ENCODE results near the gene CEP85. TPM values are rescaled to one million over a fixed set of nuclear protein-coding genes. Genes with fewer than 3 reads are reported as not detected.

Gene CEP85
- total RNA-seq, 1 experiment from 2014 or later, result 38.6 TPM

DNA sequence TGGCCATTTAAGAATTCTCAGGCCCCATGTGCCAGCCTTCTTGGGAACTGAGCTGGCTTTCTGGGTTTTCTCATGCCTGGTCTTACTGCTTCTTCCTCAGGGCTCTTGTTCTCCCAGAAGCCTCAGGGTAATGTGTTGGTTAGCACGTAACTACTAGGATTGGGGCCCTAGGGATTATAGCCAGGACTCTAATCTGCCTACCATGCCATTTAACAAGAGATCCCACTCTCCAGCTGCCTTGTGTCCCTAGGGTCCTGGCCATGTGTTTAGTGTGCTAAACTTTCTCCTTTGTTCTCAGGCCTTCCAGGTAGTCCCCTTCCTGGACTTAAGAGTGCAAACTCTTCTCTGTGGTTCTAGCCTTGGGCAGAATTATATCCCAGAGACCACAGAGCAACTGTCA is 43.7 kb downstream of the CEP85 start:
- Histone ChIP-seq H4K8ac (replicated peaks; ENCODE audit: insufficient read length, low read depth, low read length) (no peak overlapping the region), H3K27ac (ENCODE audit: insufficient read length, low read depth, low read length) (no peak overlapping the region), H2BK15ac (ENCODE audit: low read depth, low read length) (no peak overlapping the region), H3K9ac (ENCODE audit: extremely low read depth, insufficient read length, low read length) (no peak overlapping the region), H3K14ac (ENCODE audit: insufficient read depth, low read length) (no peak overlapping the region), H3K18ac (ENCODE audit: insufficient read length, low read depth, low read length) (no peak overlapping the region), H3K23me2 (ENCODE audit: insufficient read length, low read depth, low read length, poor library complexity, severe bottlenecking) (peaks cover 13% of the 10 kb centered on the region), H3K9me3 (ENCODE audit: control insufficient read depth, low read depth, low read length) (no peaks in the 10 kb centered on the region), H3K79me1 (ENCODE audit: insufficient read depth, low read depth, low read length, poor library complexity, severe bottlenecking) (no peaks in the 10 kb centered on the region), H4K91ac (ENCODE audit: insufficient read length, low read depth, low read length) (no peak overlapping the region), H3K27me3 (ENCODE audit: insufficient read depth, low read length) (no peaks in the 10 kb centered on the region), H2BK120ac (ENCODE audit: low read depth, low read length, poor library complexity, severe bottlenecking) (no peak overlapping the region), H3K4me2 (ENCODE audit: insufficient read depth, insufficient read length, low read length) (no peak overlapping the region), H2BK5ac (ENCODE audit: insufficient read length, low read length) (no peak overlapping the region), H3K4me1 (ENCODE audit: insufficient read depth, low read length) (peaks cover 11% of the 10 kb centered on the region; the same call in 1 of the 2 replicates), H2AK5ac (ENCODE audit: insufficient read length, low read length) (no peak overlapping the region), H2AFZ (ENCODE audit: low read length) (no peak overlapping the region), H3K56ac (ENCODE audit: insufficient read length, low read depth, low read length) (no peak overlapping the region), H3T11ph (ENCODE audit: low read length) (no peak overlapping the region), H4K5ac (ENCODE audit: insufficient read length, low read depth, low read length) (no peak overlapping the region), H3K4ac (ENCODE audit: low read depth, low read length) (no peak overlapping the region), H3K23ac (ENCODE audit: insufficient read length, low read depth, low read length) (no peak overlapping the region), H2BK12ac (ENCODE audit: insufficient read length, low read depth, low read length) (no peak overlapping the region), H3K79me2 (ENCODE audit: insufficient read depth, low read length) (no peaks in the 10 kb centered on the region), H4K20me1 (ENCODE audit: control insufficient read depth, insufficient read depth, insufficient read length) (peaks cover 2% of the 10 kb centered on the region), H2BK20ac (ENCODE audit: low read depth, low read length, poor library complexity, severe bottlenecking) (no peak overlapping the region)
- no peaks in the 10 kb centered on the region; the same call in 1 of the 2 replicates for H3K27me3 Mint-ChIP-seq (ENCODE audit: low read depth)
- H3K9me3 Mint-ChIP-seq, result no peaks in the 10 kb centered on the region
- no peak overlapping the region for H3K27ac Mint-ChIP-seq
- H3K4me3 Mint-ChIP-seq, result no peak overlapping the region
- WGBS (ENCODE audit: extremely low coverage, insufficient read length, low lambda C conversion rate), result no CpG with 5 or more reads among the region's 1 CpG
- TF ChIP-seq, protein P1, sequence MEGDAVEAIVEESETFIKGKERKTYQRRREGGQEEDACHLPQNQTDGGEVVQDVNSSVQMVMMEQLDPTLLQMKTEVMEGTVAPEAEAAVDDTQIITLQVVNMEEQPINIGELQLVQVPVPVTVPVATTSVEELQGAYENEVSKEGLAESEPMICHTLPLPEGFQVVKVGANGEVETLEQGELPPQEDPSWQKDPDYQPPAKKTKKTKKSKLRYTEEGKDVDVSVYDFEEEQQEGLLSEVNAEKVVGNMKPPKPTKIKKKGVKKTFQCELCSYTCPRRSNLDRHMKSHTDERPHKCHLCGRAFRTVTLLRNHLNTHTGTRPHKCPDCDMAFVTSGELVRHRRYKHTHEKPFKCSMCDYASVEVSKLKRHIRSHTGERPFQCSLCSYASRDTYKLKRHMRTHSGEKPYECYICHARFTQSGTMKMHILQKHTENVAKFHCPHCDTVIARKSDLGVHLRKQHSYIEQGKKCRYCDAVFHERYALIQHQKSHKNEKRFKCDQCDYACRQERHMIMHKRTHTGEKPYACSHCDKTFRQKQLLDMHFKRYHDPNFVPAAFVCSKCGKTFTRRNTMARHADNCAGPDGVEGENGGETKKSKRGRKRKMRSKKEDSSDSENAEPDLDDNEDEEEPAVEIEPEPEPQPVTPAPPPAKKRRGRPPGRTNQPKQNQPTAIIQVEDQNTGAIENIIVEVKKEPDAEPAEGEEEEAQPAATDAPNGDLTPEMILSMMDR (conservative IDR thresholded peaks at IDR 0.05), result no peak
- peaks cover 52 to 63% (median 58%) of the 10 kb centered on the region in 3 experiments for H3K36me3 Mint-ChIP-seq (ENCODE audit: insufficient read depth in 1 of 3, low read depth in 3 of 3)
- DNase-seq, result no peak
- H3K4me1 Mint-ChIP-seq, result peaks cover 48 to 50% of the 10 kb centered on the region in 2 experiments
